ENCODE results near the gene ACMSD. TPM values are rescaled to one million over a fixed set of nuclear protein-coding genes. Genes with fewer than 3 reads are reported as not detected.

ACMSD gene
- total RNA-seq, 2 donors from 2014 or later, result 0.52 TPM; not detected in 1

- Histone ChIP-seq H3K9me3 (no peaks in the 10 kb centered on the region), H3K4me1 (no peaks in the 10 kb centered on the region), H3K36me3 (replicated peaks in 1 of 2; ENCODE audit: insufficient read depth in 1 of 2, low read depth in 2 of 2) (no peaks in the 10 kb centered on the region), H3K27me3 (no peaks in the 10 kb centered on the region), H3K4me3 (no peak overlapping the region), H3K27ac (no peak overlapping the region)
- ATAC-seq, result no peak
- TF ChIP-seq POLR2A (IDR thresholded peaks at IDR 0.05) (no peak), CTCF (IDR thresholded peaks at IDR 0.05) (no peak)
- no peak for DNase-seq
- intact Hi-C loops (cut with DNase I), result no loop called here
- WGBS, 2 donors, result 88 to 94% methylated on average over 2 of the region's 2 CpGs
Observed at GRCh38 chr2:134873152-134873551, 34.7 kb downstream of the ACMSD start.

GRCh38 chr2:134875309-134875708 lies 36.9 kb downstream of the ACMSD start:
- WGBS, 2 donors, result 6 to 20% methylated on average over 1 of the region's 1 CpG
- no peaks in the 10 kb centered on the region for H3K4me1 ChIP-seq
- DNase-seq (no peak), ATAC-seq (no peak)
- TF ChIP-seq CTCF (IDR thresholded peaks at IDR 0.05), result no peak
- no peak for TF ChIP-seq POLR2A (IDR thresholded peaks at IDR 0.05)
- no peak overlapping the region for H3K4me3 ChIP-seq
- H3K27ac ChIP-seq, result no peak overlapping the region
- H3K9me3 ChIP-seq, result no peaks in the 10 kb centered on the region
- no peaks in the 10 kb centered on the region for H3K27me3 ChIP-seq
- intact Hi-C loops (cut with DNase I), result no loop called here
- H3K36me3 ChIP-seq (replicated peaks in 1 of 2; ENCODE audit: insufficient read depth in 1 of 2, low read depth in 2 of 2), result no peaks in the 10 kb centered on the region

DNA sequence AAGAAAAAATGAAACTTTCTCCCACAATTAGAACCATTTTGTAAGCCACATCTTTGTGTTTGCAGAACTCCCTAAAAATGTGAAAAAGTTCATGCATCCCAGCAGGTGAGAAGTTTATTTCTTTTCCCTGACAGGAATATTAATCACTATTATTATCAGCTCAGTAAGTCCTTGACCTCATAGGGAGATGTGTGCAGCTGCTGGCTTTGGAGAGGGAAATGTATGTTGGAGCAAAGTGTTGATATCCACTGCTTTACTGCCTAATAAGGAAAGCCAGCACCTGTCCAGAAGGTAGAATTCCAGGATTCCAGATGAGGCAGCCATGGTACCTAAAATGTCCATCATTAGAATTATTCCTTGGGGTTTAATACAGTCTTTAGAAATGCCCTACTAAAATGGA lies 44.4 kb downstream of the ACMSD start:
- intact Hi-C loops (cut with DNase I), result no loop called here
- TF ChIP-seq CTCF (IDR thresholded peaks at IDR 0.05) (no peak), POLR2A (IDR thresholded peaks at IDR 0.05) (no peak)
- H3K4me3 ChIP-seq, result no peak overlapping the region
- H3K36me3 ChIP-seq (replicated peaks in 1 of 2; ENCODE audit: insufficient read depth in 1 of 2, low read depth in 2 of 2), result no peaks in the 10 kb centered on the region
- peaks cover 24% of the 10 kb centered on the region for H3K4me1 ChIP-seq
- H3K27ac ChIP-seq, result peak overlapping the region in 2 of 4 donors; percentile 20 to 44
- ATAC-seq (no peak), DNase-seq (no peak)
- no peaks in the 10 kb centered on the region for H3K27me3 ChIP-seq
- H3K9me3 ChIP-seq, result no peaks in the 10 kb centered on the region

DNA sequence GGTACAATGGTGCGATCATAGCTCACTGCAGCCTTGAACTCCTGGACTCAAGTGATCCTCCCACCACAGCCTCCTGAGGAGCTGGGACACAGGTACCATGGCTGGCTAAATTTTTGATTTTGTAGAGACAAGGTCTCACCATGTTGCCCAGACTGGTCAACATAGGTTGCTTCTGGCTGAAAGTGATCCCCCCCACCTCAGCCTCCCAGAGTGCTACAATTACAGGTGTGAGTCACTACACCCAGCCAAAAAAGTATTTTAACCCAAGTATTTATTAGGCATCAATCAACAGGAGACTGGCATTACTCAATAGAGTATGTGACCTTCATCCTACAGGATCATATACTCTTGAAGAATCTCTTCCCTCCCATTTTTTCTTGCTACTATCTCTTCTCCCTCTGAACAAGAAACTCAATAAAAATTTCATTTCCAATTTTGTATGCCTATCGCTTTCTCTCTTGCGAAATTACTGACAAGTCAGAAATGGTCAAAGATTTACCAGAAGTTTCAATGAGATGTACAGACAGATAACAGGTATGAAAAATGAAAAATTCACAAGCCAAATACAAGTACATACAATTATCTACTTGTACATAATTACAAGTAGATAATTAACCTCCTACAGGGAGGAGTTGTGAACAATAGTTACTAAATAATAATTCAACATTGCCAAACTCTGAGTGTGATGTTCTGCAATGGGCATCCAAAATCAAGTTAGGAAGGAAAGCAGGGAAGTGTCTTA lies 45.3 kb downstream of the ACMSD start:
- 60 to 62% methylated on average over 3 of the region's 3 CpGs for WGBS, 2 donors
- intact Hi-C loops (cut with DNase I), result no loop called here
- no peak overlapping the region for H3K4me3 ChIP-seq
- no peak for DNase-seq
- no peaks in the 10 kb centered on the region for H3K9me3 ChIP-seq
- peaks cover 24% of the 10 kb centered on the region for H3K4me1 ChIP-seq
- H3K27me3 ChIP-seq, result no peaks in the 10 kb centered on the region
- peak; percentile 27 for ATAC-seq
- no peaks in the 10 kb centered on the region for H3K36me3 ChIP-seq (replicated peaks in 1 of 2; ENCODE audit: insufficient read depth in 1 of 2, low read depth in 2 of 2)
- TF ChIP-seq POLR2A (IDR thresholded peaks at IDR 0.05), result no peak
- no peak for TF ChIP-seq CTCF (IDR thresholded peaks at IDR 0.05)
- peak overlapping the region in 3 of 4 donors; percentile 36 to 45 (median 44) for H3K27ac ChIP-seq

DNA sequence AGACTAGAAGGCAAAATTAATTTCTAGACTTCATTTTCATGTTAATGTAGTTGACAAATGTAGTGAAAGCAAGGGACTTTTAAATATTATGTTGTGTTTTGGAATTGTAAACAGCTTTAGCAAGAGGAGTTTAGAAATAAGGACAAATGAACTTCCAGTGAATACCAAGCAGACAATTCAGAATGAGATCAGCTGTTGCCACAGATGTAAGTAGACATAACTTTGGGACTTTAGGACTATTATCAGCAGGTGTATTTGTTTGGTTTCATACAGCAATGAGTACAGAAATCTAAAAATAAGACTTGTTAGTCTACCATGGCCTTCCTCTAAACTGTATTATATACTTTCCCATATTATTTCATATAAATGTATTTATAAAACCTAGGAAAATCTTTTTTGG lies 46.0 kb downstream of the ACMSD start:
- no peaks in the 10 kb centered on the region for H3K36me3 ChIP-seq (replicated peaks in 1 of 2; ENCODE audit: insufficient read depth in 1 of 2, low read depth in 2 of 2)

More for the DNA sequence above, 46.0 kb downstream of the ACMSD start:
- Histone ChIP-seq H3K9me3 (no peaks in the 10 kb centered on the region), H3K27me3 (no peaks in the 10 kb centered on the region), H3K4me3 (no peak overlapping the region), H3K4me1 (peaks cover 24% of the 10 kb centered on the region), H3K27ac (peak overlapping the region in 2 of 4 donors; percentile 1 to 36)
- TF ChIP-seq POLR2A (IDR thresholded peaks at IDR 0.05) (no peak), CTCF (IDR thresholded peaks at IDR 0.05) (no peak)
- no peak for ATAC-seq
- intact Hi-C loops (cut with DNase I), result no loop called here
- no peak for DNase-seq
